Measurements from ENCODE around the gene AP3D1. TPM values are rescaled to one million over a fixed set of nuclear protein-coding genes. Genes with fewer than 3 reads are reported as not detected.

The AP3D1 gene
- total and polyA plus RNA-seq, 4 donors, result 21.7 to 79.8 (median 59.6) TPM

- peak overlapping the region; percentile 73 to 78 (median 74) for H3K4me3 ChIP-seq (ENCODE audit: low read depth in 1 of 3, low read length in 3 of 3)
- H3K36me3 ChIP-seq (ENCODE audit: control insufficient read depth in 4 of 4, insufficient read depth in 3 of 4, low read depth in 1 of 4, low read length in 3 of 4), result no peaks in the 10 kb centered on the region
- H3K9ac ChIP-seq (ENCODE audit: low read depth in 1 of 2, low read length in 2 of 2), result peak overlapping the region; percentile 50 to 79
- TF ChIP-seq, protein P1, sequence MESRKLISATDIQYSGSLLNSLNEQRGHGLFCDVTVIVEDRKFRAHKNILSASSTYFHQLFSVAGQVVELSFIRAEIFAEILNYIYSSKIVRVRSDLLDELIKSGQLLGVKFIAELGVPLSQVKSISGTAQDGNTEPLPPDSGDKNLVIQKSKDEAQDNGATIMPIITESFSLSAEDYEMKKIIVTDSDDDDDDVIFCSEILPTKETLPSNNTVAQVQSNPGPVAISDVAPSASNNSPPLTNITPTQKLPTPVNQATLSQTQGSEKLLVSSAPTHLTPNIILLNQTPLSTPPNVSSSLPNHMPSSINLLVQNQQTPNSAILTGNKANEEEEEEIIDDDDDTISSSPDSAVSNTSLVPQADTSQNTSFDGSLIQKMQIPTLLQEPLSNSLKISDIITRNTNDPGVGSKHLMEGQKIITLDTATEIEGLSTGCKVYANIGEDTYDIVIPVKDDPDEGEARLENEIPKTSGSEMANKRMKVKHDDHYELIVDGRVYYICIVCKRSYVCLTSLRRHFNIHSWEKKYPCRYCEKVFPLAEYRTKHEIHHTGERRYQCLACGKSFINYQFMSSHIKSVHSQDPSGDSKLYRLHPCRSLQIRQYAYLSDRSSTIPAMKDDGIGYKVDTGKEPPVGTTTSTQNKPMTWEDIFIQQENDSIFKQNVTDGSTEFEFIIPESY (IDR thresholded peaks at IDR 0.05), result no peak
- TF ChIP-seq SP1 (IDR thresholded peaks at IDR 0.05) (peak; percentile 75), RAD21 (IDR thresholded peaks at IDR 0.05) (peak; percentile 13 to 39), HNF4G (IDR thresholded peaks at IDR 0.05) (no peak), RXRA (IDR thresholded peaks at IDR 0.05) (peak in 1 of 2 donors; percentile 38), CTCF (IDR thresholded peaks at IDR 0.05; ENCODE audit: low read depth, low read length, missing input control) (no peak), GABPA (IDR thresholded peaks at IDR 0.05 in 1 of 2, conservative IDR thresholded peaks at IDR 0.05 in 1 of 2) (no peak), HNF4A (conservative IDR thresholded peaks at IDR 0.05) (peak; percentile 17 to 63), FOXA1 (IDR thresholded peaks at IDR 0.05) (no peak), YY1 (IDR thresholded peaks at IDR 0.05) (no peak), FOXA2 (IDR thresholded peaks at IDR 0.05) (no peak), NR2F2 (IDR thresholded peaks at IDR 0.05) (peak; percentile 33), TAF1 (conservative IDR thresholded peaks at IDR 0.05) (peak; percentile 58), EGR1 (IDR thresholded peaks at IDR 0.05; ENCODE audit: low read depth in 2 of 2) (no peak), JUND (IDR thresholded peaks at IDR 0.05) (no peak)
- TF ChIP-seq, protein P2, sequence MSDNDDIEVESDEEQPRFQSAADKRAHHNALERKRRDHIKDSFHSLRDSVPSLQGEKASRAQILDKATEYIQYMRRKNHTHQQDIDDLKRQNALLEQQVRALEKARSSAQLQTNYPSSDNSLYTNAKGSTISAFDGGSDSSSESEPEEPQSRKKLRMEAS (IDR thresholded peaks at IDR 0.05), result peak; percentile 91
- TF ChIP-seq, protein P3, sequence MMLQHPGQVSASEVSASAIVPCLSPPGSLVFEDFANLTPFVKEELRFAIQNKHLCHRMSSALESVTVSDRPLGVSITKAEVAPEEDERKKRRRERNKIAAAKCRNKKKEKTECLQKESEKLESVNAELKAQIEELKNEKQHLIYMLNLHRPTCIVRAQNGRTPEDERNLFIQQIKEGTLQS (IDR thresholded peaks at IDR 0.05), result no peak
- TF ChIP-seq, protein P4, sequence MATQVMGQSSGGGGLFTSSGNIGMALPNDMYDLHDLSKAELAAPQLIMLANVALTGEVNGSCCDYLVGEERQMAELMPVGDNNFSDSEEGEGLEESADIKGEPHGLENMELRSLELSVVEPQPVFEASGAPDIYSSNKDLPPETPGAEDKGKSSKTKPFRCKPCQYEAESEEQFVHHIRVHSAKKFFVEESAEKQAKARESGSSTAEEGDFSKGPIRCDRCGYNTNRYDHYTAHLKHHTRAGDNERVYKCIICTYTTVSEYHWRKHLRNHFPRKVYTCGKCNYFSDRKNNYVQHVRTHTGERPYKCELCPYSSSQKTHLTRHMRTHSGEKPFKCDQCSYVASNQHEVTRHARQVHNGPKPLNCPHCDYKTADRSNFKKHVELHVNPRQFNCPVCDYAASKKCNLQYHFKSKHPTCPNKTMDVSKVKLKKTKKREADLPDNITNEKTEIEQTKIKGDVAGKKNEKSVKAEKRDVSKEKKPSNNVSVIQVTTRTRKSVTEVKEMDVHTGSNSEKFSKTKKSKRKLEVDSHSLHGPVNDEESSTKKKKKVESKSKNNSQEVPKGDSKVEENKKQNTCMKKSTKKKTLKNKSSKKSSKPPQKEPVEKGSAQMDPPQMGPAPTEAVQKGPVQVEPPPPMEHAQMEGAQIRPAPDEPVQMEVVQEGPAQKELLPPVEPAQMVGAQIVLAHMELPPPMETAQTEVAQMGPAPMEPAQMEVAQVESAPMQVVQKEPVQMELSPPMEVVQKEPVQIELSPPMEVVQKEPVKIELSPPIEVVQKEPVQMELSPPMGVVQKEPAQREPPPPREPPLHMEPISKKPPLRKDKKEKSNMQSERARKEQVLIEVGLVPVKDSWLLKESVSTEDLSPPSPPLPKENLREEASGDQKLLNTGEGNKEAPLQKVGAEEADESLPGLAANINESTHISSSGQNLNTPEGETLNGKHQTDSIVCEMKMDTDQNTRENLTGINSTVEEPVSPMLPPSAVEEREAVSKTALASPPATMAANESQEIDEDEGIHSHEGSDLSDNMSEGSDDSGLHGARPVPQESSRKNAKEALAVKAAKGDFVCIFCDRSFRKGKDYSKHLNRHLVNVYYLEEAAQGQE (IDR thresholded peaks at IDR 0.05), result peak; percentile 92
- peak overlapping the region; percentile 89 to 99 for H3K27ac ChIP-seq (ENCODE audit: low read depth in 1 of 2, low read length in 2 of 2)
- peak; percentile 99 for DNase-seq (ENCODE audit: low spot score)
- no peaks in the 10 kb centered on the region for H3K9me3 ChIP-seq (ENCODE audit: control insufficient read depth in 4 of 4, low read length in 3 of 4)
- H3K27me3 ChIP-seq (ENCODE audit: control insufficient read depth in 4 of 4, insufficient read depth in 4 of 4, low read length in 3 of 4), result no peaks in the 10 kb centered on the region
- WGBS, result 3% methylated on average over 50 of the region's 50 CpGs
- H3K4me1 ChIP-seq (ENCODE audit: control insufficient read depth in 4 of 4, insufficient read depth in 4 of 4, low read length in 3 of 4), result peaks cover 10 to 35% (median 22%) of the 10 kb centered on the region in 4 donors
These were observed 89.6 kb downstream of the AP3D1 start for GRCh38 chr19:2061495-2062388.
